Heart left ventricle (tissue), 16 donors: Measurements from ENCODE around the gene ENOX1. TPM values are rescaled to one million over a fixed set of nuclear protein-coding genes. Genes with fewer than 3 reads are reported as not detected.

Experiments
- ATAC-seq, 4 donors: fragments of 200-7000 bp; cut with Tn5 transposase; one replicate each; pipeline ENCODE4 v1.9.1; 2020 to 2022; ENCODE audit warnings: moderate library complexity in 4 of 4, mild to moderate bottlenecking in 3 of 4, moderate number of reproducible peaks in 1 of 4
- DNase-seq, 5 donors: peaks; one replicate each; pipeline ENCODE4 v3.0.0-alpha.2; 2020
- H3K27ac ChIP-seq, 12 donors: fragments of 200-600 bp; sonication (generic) in 4 of 12; one replicate each; pipeline versions ENCODE4 v1.5.0 to v1.8.0; 2016 to 2022; ENCODE audit warnings: mild to moderate bottlenecking in 2 of 12
- H3K27me3 ChIP-seq, 9 donors: fragments of 200-600 bp; sonication (generic) in 2 of 9; one replicate each; pipeline versions ENCODE4 v1.5.1 to v1.8.0; 2016 to 2022; ENCODE audit warnings: mild to moderate bottlenecking in 3 of 9
- H3K36me3 ChIP-seq, 9 donors: fragments of 200-600 bp; sonication (generic) in 2 of 9; one replicate each; pipeline versions ENCODE4 v1.5.0 to v1.8.0; 2018 to 2022; ENCODE audit warnings: mild to moderate bottlenecking in 2 of 9
- H3K4me1 ChIP-seq, 12 donors: fragments of 200-600 bp; sonication (generic) in 4 of 12; one replicate each; pipeline versions ENCODE4 v1.5.0 to v1.8.0; 2016 to 2022; ENCODE audit warnings: mild to moderate bottlenecking in 3 of 12
- H3K4me3 ChIP-seq, 12 donors: fragments of 200-600 bp; sonication (generic) in 4 of 12; one replicate each; pipeline versions ENCODE4 v1.5.0 to v1.8.0; 2017 to 2022; ENCODE audit warnings: mild to moderate bottlenecking in 9 of 12, moderate library complexity in 4 of 12
- H3K9me3 ChIP-seq, 12 donors: fragments of 200-600 bp; sonication (generic) in 4 of 12; one replicate each; pipeline versions ENCODE4 v1.5.0 to v1.8.0; 2016 to 2022; ENCODE audit warnings: mild to moderate bottlenecking in 1 of 12
- CTCF ChIP-seq, 12 donors: fragments of 200-600 bp; sonication (generic) in 4 of 12; IDR thresholded peaks; one replicate each; pipeline versions ENCODE4 v1.5.0 to v1.8.0; 2018 to 2022; ENCODE audit warnings: antibody characterized with exemption in 12 of 12, mild to moderate bottlenecking in 5 of 12
- POLR2A ChIP-seq, 2 donors: fragments of 450-650 bp; IDR thresholded peaks; one replicate each; pipeline ENCODE4 v1.6.1; 2017; ENCODE audit warnings: antibody characterized with exemption in 2 of 2, mild to moderate bottlenecking in 2 of 2, moderate library complexity in 2 of 2
- WGBS, 4 donors: extraction: QIAGEN DNeasy Blood & Tissue Kit in 2 of 4; methylation state at CpG; one replicate each; pipeline versions ENCODE4 v1.1.5 to v1.1.7; 2013 to 2018; 5-methylcytosine and 5-hydroxymethylcytosine counted together
- intact Hi-C, 10 donors: fragments of 100-400 bp; cut with DNase I; formaldehyde crosslinking; loops; one replicate each; pipeline versions ENCODE4 v1.11.1 to v1.14.2; 2022
- polyA plus RNA-seq, 2 donors: library from polyadenylated mRNA; stranded (reverse); fragments of 200-250 nt; gene quantifications; one replicate each; pipeline ENCODE4 v1.2.3, GENCODE V29; 2013
- total RNA-seq, 9 donors: library from RNA; depleted of rRNA in 2 of 9; stranded (reverse); fragments of >200 nt in 2 of 9; fragmentation: NEBNext Ultra II Directional in 3 of 9; extraction: Animal tissue kit (Norgen Biotek cat#: 25700) in 3 of 9; gene quantifications; one replicate each; pipeline versions ENCODE4 v1.1.0 to v1.2.4, GENCODE V29; 2016 to 2023
- donor health status: ischemic (EF 13 %, LVEDD 7.1; RV severe dilation, severe dysfunction).
- donor health status: healthy with polysubstance abuse.
- donor health status: DM: no; HTN: yes; CAD: no.
- donor health status: DM: no; HTN: no; CAD: no.
- donor health status: ischemic (EF 25% LVEDD 6.9; RV normal size, moderate dysfunction).
- donor health status: ischemic (EF 25% LVEDD 5.7; RV mildly dilated, moderate dysfunction).
- donor health status: healthy.
- donor health status: DM: yes; HTN: yes; CAD: no.
- donor health status: ischemic (EF 35%, LVEDD 5.7; RV mildly dilated, moderate dysfunction).
- donor health status: nonischemic (EF 11% LVEDD 7.7; RV severe dilation, severe dysfunction).
- donor health status: DM: yes; HTN: yes; CAD: no.
- donor health status: PGD.
- donor health status: ischemic (EF 29% LVEDD 5.4; RV normal size, mild dysfunction).
- donor health status: nonischemic (EF 23%, LVEDD 6.1; RV moderate dilation, normal function).

ENOX1 gene
- total and polyA plus RNA-seq, 11 donors: 2.0 to 10.1 (median 5.4) TPM

DNA sequence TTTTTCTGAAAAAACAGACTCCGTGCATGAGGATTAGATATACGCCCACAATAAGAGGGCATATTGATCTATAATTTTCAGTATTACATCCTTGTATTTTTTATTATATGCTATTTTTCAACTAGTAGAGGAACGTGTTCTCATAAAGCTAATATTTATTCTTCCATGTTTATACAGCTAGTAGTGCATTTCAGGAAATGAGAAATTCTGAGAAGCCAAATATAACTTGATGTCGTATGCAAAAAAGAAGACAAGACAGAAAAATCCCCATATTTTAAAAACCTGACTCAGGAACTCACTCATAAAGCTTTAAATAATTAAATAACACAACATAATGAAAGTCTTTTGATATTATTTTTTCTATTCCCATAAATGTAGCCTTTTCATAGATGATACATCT lies 308.6 kb downstream of the ENOX1 start:
- Histone ChIP-seq H3K4me3 (no peak overlapping the region), H3K27ac (no peak overlapping the region), H3K9me3 (no peaks in the 10 kb centered on the region), H3K4me1 (peaks cover 0 to 25% (median 7%) of the 10 kb centered on the region in 12 donors), H3K27me3 (no peaks in the 10 kb centered on the region), H3K36me3 (no peaks in the 10 kb centered on the region)
- intact Hi-C loops: loop anchor here in 1 of 10 donors (10.0 kb wide), 1 partner anchor 307 kb away; the partner anchor contains the start of gene ENOX1
- 52 to 74% (median 60%) methylated on average over 4 of the region's 4 CpGs for WGBS, 4 donors
- no peak for DNase-seq
- no peak for TF ChIP-seq POLR2A (IDR thresholded peaks at IDR 0.05)
- no peak for TF ChIP-seq CTCF (IDR thresholded peaks at IDR 0.05)
- no peak for ATAC-seq

DNA sequence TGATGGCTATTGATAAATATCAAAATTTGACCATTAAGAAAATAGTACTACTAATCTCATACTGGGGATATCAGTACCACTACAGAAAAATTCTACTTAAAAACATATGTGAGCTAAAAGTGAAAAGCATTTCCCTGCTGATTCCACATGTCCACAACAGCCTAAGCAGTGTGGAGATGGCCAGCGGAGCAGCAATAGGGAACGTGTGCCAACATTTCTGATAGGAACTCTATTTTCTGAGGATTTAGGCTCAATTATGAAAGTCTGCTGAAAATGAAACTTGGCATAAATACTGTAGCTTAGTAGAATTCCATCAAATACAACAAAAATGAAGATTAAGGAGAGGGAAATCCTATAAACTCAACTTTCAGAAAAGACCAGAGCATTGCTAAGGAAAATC lies 311.6 kb downstream of the ENOX1 start:
- WGBS, 4 donors: 71 to 85% (median 76%) methylated on average over 2 of the region's 2 CpGs
- H3K27ac ChIP-seq: peak overlapping the region in 1 of 12 donors; percentile 0
- peaks cover 0 to 40% (median 20%) of the 10 kb centered on the region in 12 donors for H3K4me1 ChIP-seq
- no peak for TF ChIP-seq CTCF (IDR thresholded peaks at IDR 0.05)
- TF ChIP-seq POLR2A (IDR thresholded peaks at IDR 0.05): no peak
- DNase-seq (no peak), ATAC-seq (no peak)
- H3K27me3 ChIP-seq: no peaks in the 10 kb centered on the region
- no peaks in the 10 kb centered on the region for H3K9me3 ChIP-seq
- H3K4me3 ChIP-seq: no peak overlapping the region
- intact Hi-C loops: loop anchor here in 1 of 10 donors (10.0 kb wide), 1 partner anchor 310 kb away; the partner anchor contains the start of gene ENOX1
- no peaks in the 10 kb centered on the region for H3K36me3 ChIP-seq

GRCh38 chr13:43473437-43473836 lies 313.3 kb downstream of the ENOX1 start:
- TF ChIP-seq CTCF (IDR thresholded peaks at IDR 0.05) (no peak), POLR2A (IDR thresholded peaks at IDR 0.05) (no peak)
- Histone ChIP-seq H3K27me3 (no peaks in the 10 kb centered on the region), H3K36me3 (no peaks in the 10 kb centered on the region), H3K27ac (peak overlapping the region in 1 of 12 donors; percentile 24), H3K4me3 (no peak overlapping the region), H3K4me1 (peaks cover 0 to 39% (median 20%) of the 10 kb centered on the region in 12 donors), H3K9me3 (no peaks in the 10 kb centered on the region)
- DNase-seq (peak in 1 of 5 donors; percentile 23), ATAC-seq (peak; percentile 67 to 86 (median 79))
- intact Hi-C loops: loop anchor here in 1 of 10 donors (10.0 kb wide), 1 partner anchor 311 kb away; the partner anchor contains the start of gene ENOX1
- 10 to 26% (median 19%) methylated on average over 1 of the region's 1 CpG for WGBS, 4 donors

DNA sequence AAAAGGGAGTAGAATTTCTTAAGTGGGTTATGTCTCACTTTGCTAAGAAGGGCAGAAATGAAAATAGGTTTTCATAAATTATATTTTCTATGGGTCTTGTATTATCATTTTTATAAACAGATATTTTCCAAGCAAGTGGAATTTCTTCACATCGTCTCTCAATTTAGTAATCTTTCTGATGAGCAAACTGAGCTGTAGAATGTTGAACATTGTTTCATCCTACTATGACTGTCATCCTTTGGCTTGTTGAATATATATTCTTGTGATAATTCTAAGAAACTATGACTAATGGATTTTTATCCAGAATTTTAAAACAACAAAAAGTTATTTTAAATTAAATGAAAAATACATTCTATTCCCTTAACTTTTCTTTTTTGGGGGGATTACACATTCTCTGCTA lies 313.8 kb downstream of the ENOX1 start:
- DNase-seq (no peak), ATAC-seq (no peak)
- H3K36me3 ChIP-seq: no peaks in the 10 kb centered on the region
- intact Hi-C loops: loop anchor here in 1 of 10 donors (10.0 kb wide), 1 partner anchor 312 kb away; the partner anchor contains the start of gene ENOX1
- H3K27me3 ChIP-seq: no peaks in the 10 kb centered on the region
- WGBS, 4 donors: 49 to 75% (median 58%) methylated on average over 1 of the region's 1 CpG
- TF ChIP-seq POLR2A (IDR thresholded peaks at IDR 0.05) (no peak), CTCF (IDR thresholded peaks at IDR 0.05) (no peak)
- no peaks in the 10 kb centered on the region for H3K9me3 ChIP-seq
- no peak overlapping the region for H3K4me3 ChIP-seq
- peak overlapping the region in 3 of 12 donors; percentile 7 to 24 (median 13) for H3K27ac ChIP-seq
- H3K4me1 ChIP-seq: peaks cover 0 to 35% (median 20%) of the 10 kb centered on the region in 12 donors
